Measurements from ENCODE around the gene FBXL12.
"Not testable (repeated sequence)": the region's sequence is repeated elsewhere in the genome, so short reads cannot be mapped to it uniquely, and the experiment has no call there.

The FBXL12 gene

DNA sequence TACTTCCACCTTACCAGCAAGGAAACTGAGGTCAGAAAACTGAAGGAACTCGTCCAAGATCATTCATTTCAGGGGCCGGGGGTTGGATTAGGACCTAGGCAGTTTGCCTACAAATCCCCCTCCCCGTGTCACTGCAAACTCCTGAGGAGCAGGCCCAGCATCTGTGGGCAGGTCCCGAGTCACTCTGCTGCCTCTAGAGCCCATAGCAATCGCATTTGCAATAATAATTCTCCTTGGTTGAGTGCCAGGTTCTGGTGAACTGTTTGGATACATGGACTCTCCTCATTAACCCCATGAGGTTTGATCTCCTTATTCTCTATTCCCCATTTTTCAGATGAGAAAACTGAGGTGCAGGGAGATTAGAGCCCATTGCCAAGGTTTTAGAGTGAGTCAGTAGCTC lies 17.1 kb upstream of the FBXL12 start:
- no peak for DNase-seq

DNA sequence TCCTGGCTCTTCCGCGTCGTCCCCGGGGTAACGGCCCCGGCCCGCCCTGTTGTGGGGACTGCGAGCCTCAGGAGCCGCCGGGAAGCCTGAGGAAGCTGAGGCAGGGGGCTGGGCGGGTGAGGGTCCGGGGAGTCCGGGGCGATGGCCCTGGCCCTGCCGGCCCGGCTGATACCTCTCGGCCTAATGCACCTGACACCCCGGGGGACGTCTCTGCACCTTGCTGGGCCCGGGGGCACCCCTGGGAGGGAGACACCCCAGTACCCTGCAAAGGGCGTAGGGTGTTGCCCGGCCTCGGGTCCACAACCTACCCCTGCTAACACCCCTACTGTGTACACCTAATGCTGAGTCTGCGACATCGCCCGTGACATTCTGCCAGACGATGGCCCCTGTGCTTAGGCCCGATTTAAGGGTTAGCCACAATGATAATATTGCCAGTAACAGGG lies 16.6 kb upstream of the FBXL12 start:
- DNase-seq = no peak

DNA sequence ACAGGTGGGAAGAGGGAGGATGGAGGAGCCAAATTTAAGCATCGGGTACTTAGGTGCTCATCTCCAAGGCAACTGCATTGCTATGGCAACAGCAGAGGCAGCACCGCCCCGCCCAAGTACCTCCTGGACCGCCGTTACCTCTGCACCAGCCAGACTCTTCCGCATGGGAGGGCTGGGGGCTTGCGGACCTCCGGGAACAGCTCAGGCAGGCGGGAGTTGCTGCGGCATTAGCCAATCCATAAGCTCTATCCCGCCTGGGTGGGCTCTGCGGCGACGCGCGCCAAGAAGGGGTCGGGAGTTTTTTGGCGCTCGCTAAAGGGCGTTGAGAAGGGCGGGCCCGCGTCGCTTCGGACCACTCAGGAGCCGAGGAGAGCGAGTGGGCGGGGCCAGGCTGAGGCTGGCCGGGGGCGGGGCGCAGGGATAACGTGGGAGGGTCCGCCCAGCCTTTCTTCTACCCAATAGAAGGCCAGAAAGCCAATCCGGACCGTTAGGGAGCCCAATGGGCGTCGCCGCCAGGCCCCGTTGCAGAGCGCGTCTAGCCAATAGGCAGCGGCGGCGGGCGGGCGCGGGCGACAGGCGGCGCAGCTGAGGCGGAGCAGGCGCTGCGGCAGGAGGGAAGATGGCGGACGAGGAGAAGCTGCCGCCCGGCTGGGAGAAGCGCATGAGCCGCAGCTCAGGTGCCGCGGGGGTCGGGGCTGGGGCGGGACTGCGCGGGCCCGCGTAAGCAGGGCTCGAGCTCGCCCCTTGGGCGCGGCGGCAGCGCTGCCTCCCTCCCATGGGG lies 16.0 kb upstream of the FBXL12 start, which contains the start of gene PIN1:
Gene PIN1 (plus strand): TSS at position 593 of the 781 bp plus-strand sequence. CDS start 27 bp downstream, at position 620.
- DNase-seq = peak; percentile 99

DNA sequence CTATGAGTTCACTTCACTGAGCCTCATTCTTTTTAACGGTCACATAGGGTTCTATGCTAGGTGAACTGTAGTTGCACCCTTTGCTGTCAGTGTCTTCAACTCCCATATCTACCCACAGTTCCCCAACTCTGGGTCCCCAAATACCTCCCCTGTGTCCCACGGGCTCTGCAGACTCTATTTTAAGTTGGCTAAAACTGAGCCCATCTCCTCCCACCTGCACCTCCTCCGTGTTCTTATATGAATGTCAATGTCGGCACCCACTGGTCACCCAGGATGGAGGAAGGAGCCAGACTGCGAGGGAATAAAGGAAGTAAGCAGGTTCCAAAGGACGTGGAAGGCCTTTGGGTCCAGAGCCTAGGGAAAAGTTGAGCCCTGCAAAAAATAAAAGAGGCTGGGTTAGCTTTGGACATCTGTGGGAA lies 15.4 kb upstream of the FBXL12 start:
- no peak for DNase-seq

DNA sequence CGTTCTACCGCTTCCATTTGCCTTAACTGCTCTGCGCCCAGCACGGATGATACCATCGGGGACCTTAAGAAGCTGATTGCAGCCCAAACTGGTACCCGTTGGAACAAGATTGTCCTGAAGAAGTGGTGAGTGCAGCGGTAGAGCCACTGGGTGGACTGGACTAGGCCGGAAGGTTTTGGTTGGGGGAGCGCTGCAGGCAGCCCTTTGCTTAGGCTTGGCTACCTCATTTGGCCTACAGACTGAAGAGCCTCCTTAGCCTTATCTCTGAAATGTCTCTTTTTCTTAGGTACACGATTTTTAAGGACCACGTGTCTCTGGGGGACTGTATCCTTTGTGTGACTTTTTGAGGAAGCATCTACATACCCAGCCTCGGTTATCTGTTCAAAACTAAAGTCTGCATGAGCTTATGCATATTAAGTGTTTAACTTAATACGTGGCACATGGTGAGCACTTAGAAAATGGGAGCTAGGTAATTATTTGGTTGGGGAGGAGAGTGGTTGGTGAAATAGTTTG lies 9.7 kb upstream of the FBXL12 start:
- no peak for DNase-seq

DNA sequence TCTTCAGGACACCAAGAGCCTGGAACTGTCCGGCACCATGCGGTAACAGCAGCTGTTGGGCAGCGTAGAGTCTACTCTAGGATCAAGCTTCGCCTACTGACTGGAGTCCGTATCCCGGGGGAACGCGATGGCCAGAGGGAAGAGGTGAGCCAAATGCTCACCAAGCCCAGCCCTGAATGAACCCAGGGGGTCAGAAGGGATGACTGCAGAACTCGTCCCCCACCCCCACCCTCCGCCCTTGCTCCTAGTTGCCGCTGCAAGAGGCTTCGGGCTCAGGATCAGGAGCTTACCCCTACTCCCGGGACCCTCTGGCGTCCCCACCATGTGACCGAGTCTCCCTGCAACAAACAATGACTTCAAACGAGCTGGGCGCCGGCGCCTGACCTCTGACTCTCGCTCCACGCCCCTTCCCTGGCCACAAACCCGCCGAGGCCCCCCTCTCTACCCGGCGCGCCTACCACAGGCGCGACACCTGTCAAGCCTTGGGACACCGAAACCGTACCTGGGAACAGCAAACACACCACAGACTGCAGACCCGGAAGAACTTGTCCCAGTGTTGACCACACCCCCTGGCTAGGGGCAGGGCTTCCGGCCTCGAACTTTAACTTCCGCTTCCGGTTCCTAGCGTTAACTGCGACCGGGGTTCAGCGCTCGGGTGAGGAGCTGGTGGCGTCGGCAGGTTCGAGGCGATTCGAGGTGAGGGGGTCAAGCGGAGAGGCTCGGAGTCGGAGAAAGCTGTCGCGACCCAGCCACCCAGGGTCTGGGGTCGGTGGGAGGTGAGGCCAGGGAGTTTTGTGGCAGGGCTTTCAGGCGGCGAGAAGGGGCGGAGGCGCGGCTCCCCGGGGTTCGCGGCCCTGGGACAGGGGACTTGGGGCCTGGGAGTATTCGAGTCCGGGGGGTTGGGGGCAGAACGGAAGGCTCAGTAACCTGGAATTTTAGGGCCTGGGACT lies 8.7 kb upstream of the FBXL12 start, which contains the start of gene UBL5:
Gene UBL5 (plus strand): TSS at position 630 of the 950 bp plus-strand sequence. CDS start 420 bp downstream, outside the sequence.
- DNase-seq = peak; percentile 87

- DNase-seq = no peak
These were observed 4.9 kb upstream of the FBXL12 start for GRCh38 chr19:9823816-9824215.

- DNase-seq = not testable (repeated sequence)
These were observed 1.2 kb upstream of the FBXL12 start for GRCh38 chr19:9820034-9820433.

GRCh38 chr19:9819596-9819909 lies 674 bp upstream of the FBXL12 start:
- no peak for DNase-seq

- DNase-seq = no peak
These were observed 625 bp downstream of the FBXL12 start for GRCh38 chr19:9818175-9818733.

DNA sequence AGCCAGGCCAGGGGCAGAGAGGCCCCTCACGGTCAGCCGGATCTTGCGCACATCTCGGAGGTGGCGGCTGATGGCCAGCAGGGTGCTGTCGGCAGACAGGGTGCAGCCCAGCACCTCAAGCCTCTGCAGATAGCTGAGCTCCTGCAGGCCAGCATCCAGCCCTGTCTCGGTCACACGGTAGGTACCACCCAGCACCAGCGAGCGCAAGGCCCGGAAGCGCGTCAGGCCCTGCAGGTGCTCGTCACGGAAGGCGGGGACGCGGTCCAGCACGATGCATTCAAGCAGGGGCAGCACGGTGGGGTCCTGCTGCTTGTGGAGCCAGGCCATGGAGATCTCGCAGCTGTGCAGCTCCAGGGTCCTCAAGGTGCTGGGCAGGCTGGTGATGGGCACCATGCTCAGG lies 7.7 kb downstream of the FBXL12 start:
- DNase-seq = no peak

- no peak for DNase-seq
These were observed 9.7 kb downstream of the FBXL12 start for GRCh38 chr19:9808855-9809824.

DNA sequence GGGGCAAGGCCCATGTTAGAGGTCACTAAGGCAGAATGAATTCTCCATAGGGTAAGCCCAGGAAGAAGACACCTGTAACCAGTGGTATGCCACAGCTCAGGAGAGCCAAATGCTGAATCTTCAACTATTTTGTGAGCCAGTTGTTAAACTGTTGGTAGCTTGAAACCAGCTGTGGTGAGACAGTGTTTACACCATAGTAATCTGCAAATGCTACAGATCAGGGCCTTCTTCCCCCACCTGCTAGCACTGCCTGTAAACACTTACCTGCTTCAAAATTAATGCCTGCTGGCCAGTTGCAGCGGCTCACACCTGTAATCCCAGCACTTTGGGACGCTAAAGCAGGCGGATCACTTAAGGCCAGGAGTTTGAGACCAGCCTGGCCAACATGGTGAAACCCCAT lies 12.1 kb downstream of the FBXL12 start:
- no peak for DNase-seq

DNA sequence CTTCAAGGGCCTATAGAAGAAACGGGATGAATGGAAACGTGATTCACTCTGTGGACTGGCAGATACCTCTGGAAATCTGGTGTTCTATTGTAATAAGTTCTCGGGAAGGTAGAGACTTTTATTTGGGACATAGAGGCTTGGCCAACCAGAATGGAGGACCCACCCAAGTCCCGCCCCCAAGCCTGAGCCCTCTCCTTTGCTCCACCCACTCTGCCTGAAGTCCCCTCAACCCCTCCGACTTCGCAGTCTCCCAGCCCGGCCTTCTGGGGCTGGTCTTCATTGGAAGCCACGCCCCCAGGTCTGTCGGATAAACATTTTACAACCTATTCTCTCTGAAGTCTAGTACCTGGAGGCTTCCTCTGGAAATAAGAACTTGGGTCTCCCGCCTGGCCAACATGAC lies 16.9 kb downstream of the FBXL12 start:
- DNase-seq = no peak

DNA sequence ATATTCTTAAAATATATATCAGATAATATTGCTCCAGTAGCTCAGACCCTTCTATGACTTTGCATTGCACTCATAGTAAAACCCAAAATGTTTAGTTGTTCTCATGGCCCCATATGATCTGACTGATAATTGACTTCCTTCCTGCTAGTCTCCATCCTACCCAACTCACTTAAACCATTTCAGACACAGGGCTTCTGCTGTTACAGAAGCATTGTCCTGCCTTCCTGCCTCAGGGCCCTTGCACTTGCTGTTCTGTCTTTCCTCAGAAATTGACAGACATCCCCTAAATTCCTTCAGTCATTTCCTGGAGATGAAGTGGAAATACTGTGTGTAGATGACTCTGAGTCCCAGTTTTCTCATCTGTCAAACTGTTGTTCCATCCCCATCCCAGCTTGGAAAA lies 19.7 kb downstream of the FBXL12 start:
- no peak for DNase-seq

- DNase-seq = no peak
These were observed 21.0 kb downstream of the FBXL12 start for GRCh38 chr19:9797871-9798270.

DNA sequence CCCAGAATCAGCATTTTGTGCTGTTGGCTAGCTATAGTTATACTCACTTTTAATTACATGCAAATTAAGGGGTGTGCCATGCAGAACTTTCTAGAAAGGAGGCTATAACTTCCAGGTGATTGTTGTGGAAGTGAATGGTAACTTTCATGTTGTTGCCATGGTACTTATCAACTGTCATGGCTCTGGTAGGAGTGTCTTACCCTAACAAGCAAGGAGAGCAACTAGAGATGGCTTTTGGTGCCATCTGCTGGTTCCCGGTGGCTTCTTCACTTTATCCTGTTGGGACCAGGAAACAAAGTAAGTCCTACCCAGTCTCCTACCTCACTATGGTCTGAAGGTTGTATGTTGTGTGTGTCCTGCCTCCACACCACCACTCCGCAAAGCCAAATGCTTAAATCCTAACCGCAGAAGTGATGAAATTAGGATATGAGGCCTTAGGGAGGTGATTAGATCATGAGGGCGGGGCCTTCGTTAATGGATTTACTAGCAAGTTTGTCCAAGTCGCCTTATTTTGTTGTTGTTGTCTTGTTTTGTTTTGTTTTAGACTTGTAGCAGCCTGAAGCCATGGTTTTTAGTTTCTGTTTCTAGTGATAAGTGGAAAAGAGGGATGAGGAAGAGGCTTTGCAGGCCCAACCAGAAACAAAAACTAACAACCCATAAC lies 22.6 kb downstream of the FBXL12 start:
- DNase-seq = peak; percentile 79

DNA sequence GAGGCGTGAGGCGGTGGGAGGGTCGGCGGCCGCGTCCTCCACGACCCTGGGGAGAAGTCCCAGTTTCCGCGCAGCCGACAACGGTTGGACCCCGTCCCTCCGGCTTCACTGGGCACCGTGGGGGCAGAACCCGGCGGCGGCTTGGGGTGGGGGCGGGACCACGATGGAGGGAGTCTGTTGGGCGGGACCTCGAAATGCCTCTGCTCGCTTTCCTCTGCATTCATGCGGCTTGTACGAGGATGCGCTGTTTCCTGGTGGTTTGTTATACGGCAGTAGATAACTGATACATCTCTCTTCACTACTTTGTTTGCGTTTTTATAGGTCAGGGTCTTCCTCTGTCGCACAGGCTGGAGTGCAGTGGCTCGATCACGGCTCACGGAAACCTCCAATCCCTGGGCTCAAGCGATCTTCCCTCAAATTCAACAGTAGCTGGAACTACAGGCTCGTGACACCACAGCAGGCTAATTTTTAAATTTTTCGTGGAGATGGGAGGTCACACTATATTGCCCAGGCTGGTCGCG lies 25.7 kb downstream of the FBXL12 start:
- DNase-seq = peak; percentile 56

DNA sequence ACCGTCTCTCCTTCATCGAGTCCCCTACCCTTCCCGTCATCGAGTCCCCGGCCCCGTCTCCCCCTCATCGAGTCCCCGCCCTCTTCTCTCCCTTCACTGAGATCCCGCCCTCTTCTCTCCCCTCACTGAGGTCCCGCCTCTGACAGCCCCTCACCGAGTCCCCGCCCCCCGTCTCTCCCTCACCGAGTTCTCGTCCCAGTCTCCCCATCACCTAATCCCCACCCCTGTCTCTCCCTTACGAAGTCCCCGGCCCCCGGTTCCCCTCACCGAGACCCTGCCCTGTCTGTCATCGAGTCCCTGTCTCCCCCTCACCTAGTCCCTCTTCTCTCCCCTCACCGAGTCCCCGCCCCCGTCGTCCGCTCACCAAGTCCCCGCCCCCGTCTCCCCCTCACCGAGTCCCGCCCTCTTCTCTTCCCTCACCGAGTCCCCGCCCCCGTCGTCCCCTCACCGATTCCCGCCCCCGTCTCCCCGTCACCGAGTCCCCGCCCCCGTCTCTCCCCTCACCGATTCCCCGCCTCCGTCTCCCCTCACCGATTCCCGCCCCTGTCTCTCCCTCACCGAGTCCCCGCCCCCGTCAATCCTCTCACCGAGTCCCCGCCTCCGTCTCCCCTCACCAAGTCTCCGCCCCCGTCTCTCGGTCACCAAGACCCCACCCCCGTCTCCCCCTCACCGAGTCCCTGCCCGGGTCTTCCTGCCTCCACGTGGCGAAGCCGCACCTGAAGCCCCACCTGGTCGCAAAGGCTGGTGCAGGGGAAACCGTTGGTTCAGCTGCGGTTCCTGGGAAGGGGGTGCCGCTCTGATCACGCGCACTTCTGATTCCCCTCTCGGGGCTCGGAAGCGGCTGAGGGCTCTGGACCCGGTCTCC lies 26.4 kb downstream of the FBXL12 start:
- DNase-seq = peak; percentile 87

Data from activated effector memory CD4-positive, alpha-beta T cell treated with Interleukin-2 at 50 U/mL for 16 hours (primary cell).